HK-2 (cell line): ENCODE data around the gene ARL5C.
A peak's percentile ranks its signal among the peaks of the same experiment; 100 is the strongest.

Experiments
- DNase-seq: peaks from one replicate; pipeline ENCODE4 v3.0.0-alpha.2; 2018; ENCODE audit not compliant: unreplicated experiment

The ARL5C gene

GRCh38 chr17:39167476-39167875 lies 1.5 kb upstream of the ARL5C start:
- no peak for DNase-seq

GRCh38 chr17:39166437-39167335 lies 725 bp upstream of the ARL5C start:
- no peak for DNase-seq

- no peak for DNase-seq
Observed at GRCh38 chr17:39165178-39165840, 652 bp downstream of the ARL5C start.

GRCh38 chr17:39164675-39165143 lies 1.3 kb downstream of the ARL5C start:
- peak; percentile 76 for DNase-seq

- DNase-seq, result no peak
Observed at GRCh38 chr17:39161962-39162361, 4.0 kb downstream of the ARL5C start.

GRCh38 chr17:39158623-39159022 lies 7.3 kb downstream of the ARL5C start:
- no peak for DNase-seq

- DNase-seq, result no peak
Observed at GRCh38 chr17:39156491-39156890, 9.5 kb downstream of the ARL5C start.

- no peak for DNase-seq
Observed at GRCh38 chr17:39155654-39156053, 10.3 kb downstream of the ARL5C start.

GRCh38 chr17:39153599-39154051 lies 12.3 kb downstream of the ARL5C start:
- peak; percentile 96 for DNase-seq

GRCh38 chr17:39151943-39152818 lies 13.8 kb downstream of the ARL5C start:
- peak; percentile 42 for DNase-seq

- no peak for DNase-seq
Observed at GRCh38 chr17:39151150-39151942, 14.6 kb downstream of the ARL5C start, which contains the start of gene PLXDC1. Gene PLXDC1, minus strand, starts transcription at chr17:39151637. Its CDS starts 200 bp downstream, at chr17:39151437.

- no peak for DNase-seq
Observed at GRCh38 chr17:39150795-39151149, 15.2 kb downstream of the ARL5C start.

- DNase-seq, result no peak
Observed at GRCh38 chr17:39150104-39150634, 15.8 kb downstream of the ARL5C start.

- DNase-seq, result no peak
Observed at GRCh38 chr17:39147221-39148185, 18.5 kb downstream of the ARL5C start.

GRCh38 chr17:39146273-39146672 lies 19.7 kb downstream of the ARL5C start:
- DNase-seq, result no peak

- DNase-seq, result no peak
Observed at GRCh38 chr17:39145143-39145542, 20.8 kb downstream of the ARL5C start.

GRCh38 chr17:39144416-39144840 lies 21.5 kb downstream of the ARL5C start:
- DNase-seq, result peak; percentile 66

- DNase-seq, result no peak
Observed at GRCh38 chr17:39143552-39144093, 22.3 kb downstream of the ARL5C start.
